ENCODE results near the gene SAMD11. TPM values are rescaled to one million over a fixed set of nuclear protein-coding genes. Genes with fewer than 3 reads are reported as not detected.

The SAMD11 gene
- total RNA-seq, 4 donors from 2014 or later = 2.6 to 15.9 (median 11.5) TPM

DNA sequence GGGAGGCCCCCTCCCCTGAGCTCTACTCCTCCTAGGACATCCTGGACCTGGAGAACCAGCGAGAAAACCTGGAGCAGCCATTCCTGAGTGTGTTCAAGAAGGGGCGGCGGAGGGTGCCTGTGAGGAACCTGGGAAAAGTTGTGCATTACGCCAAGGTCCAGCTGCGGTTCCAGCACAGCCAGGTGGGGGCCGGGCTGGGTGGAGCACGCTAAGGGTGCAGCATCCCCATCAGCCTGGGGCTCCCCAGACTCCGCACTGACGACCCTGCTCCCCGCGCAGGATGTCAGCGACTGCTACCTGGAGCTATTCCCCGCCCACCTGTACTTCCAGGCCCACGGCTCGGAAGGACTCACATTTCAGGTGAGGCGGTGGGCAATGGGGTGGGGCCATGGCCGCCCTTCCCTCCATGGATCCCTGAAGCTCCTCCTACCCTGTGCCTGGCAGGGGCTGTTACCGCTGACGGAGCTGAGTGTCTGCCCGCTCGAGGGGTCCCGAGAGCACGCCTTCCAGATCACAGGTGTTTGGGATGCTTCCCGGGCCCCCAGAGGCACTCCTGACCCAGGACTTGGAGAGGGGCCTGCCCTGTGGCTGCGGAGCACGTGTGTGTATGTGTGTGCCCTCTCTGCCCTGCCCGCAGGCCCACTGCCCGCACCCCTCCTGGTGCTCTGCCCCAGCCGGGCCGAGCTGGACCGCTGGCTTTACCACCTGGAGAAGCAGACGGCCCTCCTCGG, 46.7 kb downstream of the SAMD11 start:
- no peak for DNase-seq (ENCODE audit: low spot score in 2 of 2)
- Histone ChIP-seq H3K9me3 (no peaks in the 10 kb centered on the region), H3K27me3 (peaks cover 2 to 89% of the 10 kb centered on the region in 2 donors), H3K27ac (no peak overlapping the region), H3K4me3 (no peak overlapping the region), H3K4me1 (peaks cover 0 to 17% (median 13%) of the 10 kb centered on the region in 4 donors), H3K36me3 (peaks cover 0 to under 1% (median 0%) of the 10 kb centered on the region in 3 donors)
- WGBS, 2 donors = 16 to 25% methylated on average over 15 to 22 of the region's 33 CpGs
- TF ChIP-seq, protein P1, sequence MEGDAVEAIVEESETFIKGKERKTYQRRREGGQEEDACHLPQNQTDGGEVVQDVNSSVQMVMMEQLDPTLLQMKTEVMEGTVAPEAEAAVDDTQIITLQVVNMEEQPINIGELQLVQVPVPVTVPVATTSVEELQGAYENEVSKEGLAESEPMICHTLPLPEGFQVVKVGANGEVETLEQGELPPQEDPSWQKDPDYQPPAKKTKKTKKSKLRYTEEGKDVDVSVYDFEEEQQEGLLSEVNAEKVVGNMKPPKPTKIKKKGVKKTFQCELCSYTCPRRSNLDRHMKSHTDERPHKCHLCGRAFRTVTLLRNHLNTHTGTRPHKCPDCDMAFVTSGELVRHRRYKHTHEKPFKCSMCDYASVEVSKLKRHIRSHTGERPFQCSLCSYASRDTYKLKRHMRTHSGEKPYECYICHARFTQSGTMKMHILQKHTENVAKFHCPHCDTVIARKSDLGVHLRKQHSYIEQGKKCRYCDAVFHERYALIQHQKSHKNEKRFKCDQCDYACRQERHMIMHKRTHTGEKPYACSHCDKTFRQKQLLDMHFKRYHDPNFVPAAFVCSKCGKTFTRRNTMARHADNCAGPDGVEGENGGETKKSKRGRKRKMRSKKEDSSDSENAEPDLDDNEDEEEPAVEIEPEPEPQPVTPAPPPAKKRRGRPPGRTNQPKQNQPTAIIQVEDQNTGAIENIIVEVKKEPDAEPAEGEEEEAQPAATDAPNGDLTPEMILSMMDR (IDR thresholded peaks at IDR 0.05) = no peak
- TF ChIP-seq EP300 (IDR thresholded peaks at IDR 0.05) (no peak), POLR2A (IDR thresholded peaks at IDR 0.05) (no peak)

DNA sequence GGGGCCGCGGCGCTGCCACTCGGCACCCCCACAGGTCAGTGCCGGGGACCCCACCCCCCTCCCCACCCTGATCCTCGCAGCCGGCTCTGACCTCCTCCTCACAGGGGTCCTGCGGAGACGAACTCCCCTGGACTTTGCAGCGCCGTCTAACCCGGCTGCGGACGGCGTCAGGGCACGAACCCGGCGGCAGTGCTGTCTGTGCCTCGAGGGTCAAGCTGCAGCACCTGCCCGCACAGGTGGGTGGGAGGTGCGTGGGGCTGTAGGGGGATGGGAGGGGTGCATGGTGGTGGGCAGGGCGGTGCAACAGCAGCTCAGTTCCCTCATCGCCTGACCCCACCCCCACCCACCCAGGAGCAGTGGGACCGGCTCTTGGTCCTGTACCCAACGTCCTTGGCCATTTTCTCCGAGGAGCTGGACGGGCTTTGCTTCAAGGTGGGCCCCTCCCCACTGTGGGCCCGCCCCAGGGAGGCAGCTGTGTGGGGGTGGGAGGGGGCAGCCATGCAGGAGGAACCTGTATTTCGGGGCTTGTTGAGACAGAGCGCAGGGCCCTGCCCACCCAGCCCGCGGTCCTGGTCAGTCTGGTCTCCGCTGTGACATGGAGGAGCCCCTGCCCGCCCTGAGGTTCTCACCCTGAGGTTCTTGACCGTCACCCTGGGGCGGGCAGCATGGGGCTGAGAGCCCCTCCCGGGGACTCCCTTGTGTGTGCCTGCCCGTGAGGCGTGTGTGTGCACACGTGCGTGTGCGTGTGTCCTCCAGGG, 47.4 kb downstream of the SAMD11 start:
- WGBS, 2 donors = 31 to 34% methylated on average over 28 to 33 of the region's 42 CpGs
- DNase-seq (ENCODE audit: low spot score in 2 of 2) = no peak
- H3K36me3 ChIP-seq = no peaks in the 10 kb centered on the region
- H3K4me1 ChIP-seq = peaks cover 0 to 17% (median 11%) of the 10 kb centered on the region in 4 donors
- peaks cover 2 to 92% of the 10 kb centered on the region in 2 donors for H3K27me3 ChIP-seq
- H3K9me3 ChIP-seq = no peaks in the 10 kb centered on the region
- H3K27ac ChIP-seq = no peak overlapping the region
- no peak overlapping the region for H3K4me3 ChIP-seq
- TF ChIP-seq EP300 (IDR thresholded peaks at IDR 0.05) (no peak), POLR2A (IDR thresholded peaks at IDR 0.05) (no peak)
- TF ChIP-seq, protein P1 (IDR thresholded peaks at IDR 0.05) = no peak

DNA sequence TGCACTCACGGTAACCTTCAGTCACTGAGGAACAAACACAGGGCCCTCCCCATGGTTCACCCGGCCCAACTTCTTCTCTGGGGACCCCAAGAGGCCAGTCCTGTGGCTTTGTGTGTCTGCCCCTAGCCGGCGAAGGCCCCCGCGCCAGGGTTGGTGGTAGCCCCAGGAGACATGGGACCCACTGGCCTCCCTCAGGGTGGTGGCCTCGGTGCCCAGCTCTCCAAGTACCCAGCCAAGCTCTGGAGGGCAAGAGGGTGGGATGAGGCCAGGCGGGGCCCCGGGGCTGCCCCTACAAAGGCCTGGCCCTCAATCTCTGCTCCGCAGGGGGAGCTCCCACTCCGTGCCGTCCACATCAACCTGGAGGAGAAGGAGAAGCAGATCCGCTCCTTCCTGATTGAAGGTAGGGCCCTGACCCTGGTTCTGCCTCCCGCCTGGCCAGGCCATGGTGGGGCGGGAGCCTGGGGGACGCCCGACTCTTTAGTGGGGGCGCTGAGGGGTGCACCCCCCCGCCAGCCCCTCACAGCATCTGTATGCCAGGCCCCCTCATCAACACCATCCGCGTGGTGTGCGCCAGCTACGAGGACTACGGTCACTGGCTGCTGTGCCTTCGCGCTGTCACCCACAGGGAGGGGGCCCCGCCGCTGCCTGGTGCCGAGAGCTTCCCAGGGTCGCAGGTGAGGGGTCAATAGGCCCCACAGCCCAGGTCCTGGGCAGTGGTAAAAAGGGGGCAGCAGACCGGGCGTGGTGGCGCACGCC, 48.2 kb downstream of the SAMD11 start:
- 71 to 81% methylated on average over 21 to 26 of the region's 34 CpGs for WGBS, 2 donors
- Histone ChIP-seq H3K9me3 (no peaks in the 10 kb centered on the region), H3K27ac (no peak overlapping the region), H3K4me3 (no peak overlapping the region), H3K36me3 (no peaks in the 10 kb centered on the region), H3K4me1 (peaks cover 0 to 13% (median 5%) of the 10 kb centered on the region in 4 donors), H3K27me3 (peaks cover 2 to 91% of the 10 kb centered on the region in 2 donors)
- TF ChIP-seq, protein P1 (IDR thresholded peaks at IDR 0.05) = no peak
- TF ChIP-seq POLR2A (IDR thresholded peaks at IDR 0.05) (no peak), EP300 (IDR thresholded peaks at IDR 0.05) (no peak)
- no peak for DNase-seq (ENCODE audit: low spot score in 2 of 2)

DNA sequence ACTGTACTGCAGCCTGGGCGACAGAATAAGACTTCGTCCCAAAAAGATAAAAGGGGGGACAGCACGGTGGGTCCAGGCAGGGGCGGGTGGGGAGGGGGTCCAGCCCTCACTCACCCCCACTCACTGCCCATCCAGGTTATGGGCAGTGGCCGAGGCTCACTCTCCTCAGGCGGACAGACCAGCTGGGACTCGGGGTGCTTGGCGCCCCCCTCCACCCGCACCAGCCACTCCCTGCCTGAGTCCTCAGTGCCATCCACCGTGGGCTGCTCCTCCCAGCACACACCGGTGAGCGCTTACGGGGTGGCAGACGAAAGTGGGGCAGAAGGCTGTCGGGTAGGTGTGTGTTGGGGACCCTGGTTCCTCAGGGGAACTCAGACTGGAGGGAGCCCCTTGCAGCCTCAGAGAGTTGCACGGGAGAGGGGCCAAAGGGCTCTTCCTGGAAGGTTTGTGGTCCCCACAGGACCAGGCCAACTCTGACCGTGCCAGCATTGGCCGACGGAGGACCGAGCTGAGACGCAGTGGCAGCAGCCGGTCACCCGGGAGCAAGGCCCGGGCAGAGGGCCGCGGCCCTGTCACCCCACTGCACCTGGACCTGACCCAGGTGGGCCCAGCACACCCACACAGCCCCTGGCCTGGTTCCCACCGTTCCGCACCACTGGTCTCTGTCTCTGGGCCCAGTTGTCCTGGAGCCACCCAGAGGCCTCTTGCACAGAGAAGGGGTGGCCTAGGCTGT, 49.2 kb downstream of the SAMD11 start:
- Histone ChIP-seq H3K4me1 (peaks cover 0 to 8% (median 0%) of the 10 kb centered on the region in 4 donors), H3K4me3 (no peak overlapping the region), H3K27ac (no peak overlapping the region), H3K36me3 (no peaks in the 10 kb centered on the region), H3K27me3 (peaks cover 2 to 82% of the 10 kb centered on the region in 2 donors), H3K9me3 (no peaks in the 10 kb centered on the region)
- DNase-seq (ENCODE audit: low spot score in 2 of 2) = no peak
- no peak for TF ChIP-seq EP300 (IDR thresholded peaks at IDR 0.05)
- TF ChIP-seq, protein P1 (IDR thresholded peaks at IDR 0.05) = no peak
- no peak for TF ChIP-seq POLR2A (IDR thresholded peaks at IDR 0.05)
- WGBS, 2 donors = 83 to 86% methylated on average over 17 of the region's 28 CpGs
